K562 (cell line): Measurements from ENCODE around the gene WNK1. TPM values are rescaled to one million over a fixed set of nuclear protein-coding genes. Genes with fewer than 3 reads are reported as not detected.
A peak's percentile ranks its signal among the peaks of the same experiment; 100 is the strongest.

ENCODE experiments used
- ATAC-seq: fragments of 200-7000 bp; cut with Tn5 transposase; 3 replicates; pipeline ENCODE4 v1.9.1; 2020; ENCODE audit warnings: moderate library complexity
- BruUV-seq: library from RNA; stranded (reverse); fragments of 400-500 nt; replicated peaks from 2 replicates; lab custom pipeline; 2021; lab: Mats Ljungman, UMichigan
- CTCF ChIA-PET: fragments of 300-600 bp; formaldehyde crosslinking; extraction: SDS; loops from one replicate; lab custom pipeline; 2021; ENCODE audit warnings: low intra/inter-chr PET ratio; lab: Yijun Ruan, JAX
- POLR2A ChIA-PET: fragments of 300-600, 350-650 bp; sonication (Branson Sonifier 250); formaldehyde crosslinking; extraction: SDS; loops from one replicate; lab custom pipeline; 2021; ENCODE audit warnings: antibody characterized with exemption, inconsistent platforms; lab: Yijun Ruan, JAX
- DNase-seq, 4 experiments: peaks; one replicate each; pipeline versions ENCODE4 v3.0.0 to v3.0.0-alpha.2; 2011 to 2018; ENCODE audit warnings: low spot score in 3 of 4, mixed read lengths in 3 of 4; ENCODE audit errors: extremely low read depth in 1 of 4
- FAIRE-seq: peaks from 2 replicates; lab custom pipeline; 2011; peaks lifted over from hg19 to GRCh38; lab: Jason Lieb, UNC
- H2AFZ ChIP-seq: 2 replicates; pipeline ENCODE4 v1.6.0; 2011; ENCODE audit warnings: low read depth, low read length, control low read depth, inconsistent platforms
- H3K27ac ChIP-seq: fragments of 200-600 bp; 3 replicates; pipeline ENCODE4 v1.8.0; 2011; ENCODE audit warnings: low read depth, mild to moderate bottlenecking, control low read depth, inconsistent platforms, low read length, moderate library complexity, mixed read lengths; ENCODE audit errors: extremely low read depth
- H3K27me3 ChIP-seq, 2 experiments: fragments of 300-600 bp in 1 of 2; 2 replicates in 1 of 2; 3 replicates in 1 of 2; pipeline versions ENCODE4 v1.6.0 to v1.8.0; 2011; ENCODE audit warnings: inconsistent platforms in 2 of 2, low read length in 2 of 2, mild to moderate bottlenecking in 1 of 2, mixed read lengths in 1 of 2, moderate library complexity in 1 of 2; ENCODE audit not compliant: control insufficient read depth in 2 of 2, insufficient read depth in 2 of 2
- H3K36me3 ChIP-seq: fragments of 300-600 bp; 3 replicates; pipeline ENCODE4 v1.8.0; 2011; ENCODE audit warnings: mild to moderate bottlenecking, low read length, inconsistent platforms; ENCODE audit not compliant: control insufficient read depth, insufficient read depth
- H3K4me1 ChIP-seq, 2 experiments: fragments of 200-600 bp in 1 of 2; replicated peaks in 1 of 2; 2 replicates in 1 of 2; 3 replicates in 1 of 2; pipeline versions ENCODE4 v1.5.1 to v1.8.0; 2011; ENCODE audit warnings: inconsistent platforms in 2 of 2, low read length in 2 of 2, mild to moderate bottlenecking in 1 of 2, mixed read lengths in 1 of 2, moderate library complexity in 1 of 2; ENCODE audit not compliant: control insufficient read depth in 2 of 2, insufficient read depth in 2 of 2
- H3K4me2 ChIP-seq: 2 replicates; pipeline ENCODE4 v1.6.1; 2011; ENCODE audit warnings: low read length, control low read depth, inconsistent platforms, mixed read lengths; ENCODE audit not compliant: insufficient read depth
- H3K4me3 ChIP-seq: fragments of 200-600 bp; sonication (generic), shearing (Covaris generic); 2 replicates; pipeline ENCODE4 v1.5.1; 2016; ENCODE audit warnings: control low read depth, inconsistent platforms
- H3K79me2 ChIP-seq: fragments of 200-600 bp; 3 replicates; pipeline ENCODE4 v1.8.0; 2011; ENCODE audit warnings: low read length, inconsistent platforms; ENCODE audit not compliant: control insufficient read depth, insufficient read depth
- H3K9ac ChIP-seq, 2 experiments: 2 replicates each; pipeline versions ENCODE4 v1.6.0 to v1.6.1; 2011; ENCODE audit warnings: low read depth in 2 of 2, low read length in 2 of 2, control low read depth in 1 of 2, inconsistent platforms in 1 of 2, mild to moderate bottlenecking in 1 of 2, mixed read lengths in 1 of 2; ENCODE audit not compliant: insufficient read depth in 1 of 2
- H3K9me1 ChIP-seq: one replicate; pipeline ENCODE4 v1.6.0; 2011; ENCODE audit warnings: inconsistent platforms, mild to moderate bottlenecking, low read length, moderate library complexity; ENCODE audit not compliant: control insufficient read depth, insufficient read depth
- H3K9me3 ChIP-seq: replicated peaks from 2 replicates; pipeline ENCODE4 v1.5.1; 2011; ENCODE audit warnings: low read depth, low read length, inconsistent platforms; ENCODE audit not compliant: control insufficient read depth, insufficient read depth
- H4K20me1 ChIP-seq: replicated peaks from 2 replicates; pipeline ENCODE4 v1.6.1; 2011; ENCODE audit warnings: low read length, inconsistent platforms, mixed read lengths; ENCODE audit not compliant: control insufficient read depth, insufficient read depth
- PHF20 ChIP-seq: fragments of 450-650 bp; IDR thresholded peaks from 2 replicates; pipeline ENCODE4 v1.6.1; 2018; ENCODE audit not compliant: partially characterized antibody
- WGBS: fragments of 100-300 bp; shearing (Covaris generic); methylation state at CpG from one replicate; pipeline ENCODE4 v1.1.6; 2016; ENCODE audit warnings: low coverage, mixed read lengths; ENCODE audit not compliant: insufficient coverage; ENCODE audit errors: missing lambda C conversion rate; 5-methylcytosine and 5-hydroxymethylcytosine counted together
- in situ Hi-C: fragments of 300-500 bp; cut with MboI; formaldehyde crosslinking; loops from 4 replicates; pipeline ENCODE4 v1.15.0; 2018; ENCODE audit warnings: inconsistent platforms, mixed read lengths
- intact Hi-C: fragments of 100-400 bp; cut with micrococcal nuclease; formaldehyde crosslinking; loops from 2 replicates; pipeline ENCODE4 v1.14.2; 2022
- polyA plus RNA-seq, 8 experiments: library from polyadenylated mRNA; depleted of rRNA in 4 of 8; stranded (reverse) in 5 of 8; unstranded in 3 of 8; fragments of >200 nt; fragmentation: Nextera tagmentation in 2 of 8; fragmentation: Illumina TruSeq in 1 of 8; extraction: Ambion mirVana in 2 of 8; extraction: Trizol in 1 of 8; gene quantifications; 2 replicates each; pipeline versions ENCODE4 v1.2.1 to v1.2.3, GENCODE V29; 2011 to 2014; ENCODE audit warnings: inconsistent platforms in 1 of 8, missing spikeins in 1 of 8
- total RNA-seq, 7 experiments: library from RNA; depleted of rRNA in 6 of 7; stranded (reverse); fragments of >200 nt in 6 of 7; fragmentation: Illumina TruSeq in 2 of 7; extraction: Trizol in 2 of 7; gene quantifications; 2 replicates each; pipeline versions ENCODE4 v1.2.1 to v1.2.3, GENCODE V29; 2011 to 2021; ENCODE audit warnings: low replicate concordance in 1 of 7
- TF ChIP-seq, protein P1 (sequence below): fragments of 450-650 bp; IDR thresholded peaks from one replicate; pipeline ENCODE4 v1.6.1; 2018; ENCODE audit warnings: mild to moderate bottlenecking, moderate library complexity; ENCODE audit not compliant: partially characterized antibody

WNK1 gene
- total and polyA plus RNA-seq, 9 of the 15 experiments (the other 6 are each of a cell fraction or from before 2014, with no cell fraction given) = 4.3 to 73.9 (median 31.0) TPM

GRCh38 chr12:749751-750270 is 2.6 kb upstream of the WNK1 start:
- Histone ChIP-seq H4K20me1 (peaks cover 14% of the 10 kb centered on the region), H3K36me3 (peaks cover 4% of the 10 kb centered on the region; the same call in 1 of the 3 replicates), H3K4me3 (no peak overlapping the region), H3K9me3 (no peaks in the 10 kb centered on the region), H3K27me3 (no peaks in the 10 kb centered on the region), H3K9me1 (no peaks in the 10 kb centered on the region), H2AFZ (peak overlapping the region; percentile 91), H3K9ac (peak overlapping the region; percentile 4 to 92; a peak in 3 of 4 replicates), H3K4me2 (peak overlapping the region; percentile 84), H3K27ac (peak overlapping the region; percentile 84; the same call in 2 of the 3 replicates), H3K79me2 (peaks cover 36% of the 10 kb centered on the region), H3K4me1 (peaks cover 8 to 20% of the 10 kb centered on the region in 2 experiments; a peak in 4 of 5 replicates)
- DNase-seq = peak in 1 of 4 experiments; percentile 12
- ChIA-PET POLR2A (interaction anchor here (1.2 to 1.3 kb wide), 2 partner anchors 11 to 13 kb away, joined by 3 to 6 read pairs; no protein-coding TSS in a partner anchor), CTCF (interaction anchor here (0.6 kb wide), 1 partner anchor 237 kb away, joined by 3 read pairs; no protein-coding TSS in a partner anchor)
- no peak for ATAC-seq
- intact Hi-C loops = loop anchor here (2.0 to 5.0 kb wide), 3 partner anchors 62 to 173 kb away; no protein-coding TSS in a partner anchor
- WGBS = no CpG with 5 or more reads among the region's 1 CpG
- FAIRE-seq = no peak
- in situ Hi-C loops = loop anchor here (5.0 kb wide), 1 partner anchor 178 kb away; no protein-coding TSS in a partner anchor
- TF ChIP-seq PHF20 = no peak
- TF ChIP-seq, protein P1, sequence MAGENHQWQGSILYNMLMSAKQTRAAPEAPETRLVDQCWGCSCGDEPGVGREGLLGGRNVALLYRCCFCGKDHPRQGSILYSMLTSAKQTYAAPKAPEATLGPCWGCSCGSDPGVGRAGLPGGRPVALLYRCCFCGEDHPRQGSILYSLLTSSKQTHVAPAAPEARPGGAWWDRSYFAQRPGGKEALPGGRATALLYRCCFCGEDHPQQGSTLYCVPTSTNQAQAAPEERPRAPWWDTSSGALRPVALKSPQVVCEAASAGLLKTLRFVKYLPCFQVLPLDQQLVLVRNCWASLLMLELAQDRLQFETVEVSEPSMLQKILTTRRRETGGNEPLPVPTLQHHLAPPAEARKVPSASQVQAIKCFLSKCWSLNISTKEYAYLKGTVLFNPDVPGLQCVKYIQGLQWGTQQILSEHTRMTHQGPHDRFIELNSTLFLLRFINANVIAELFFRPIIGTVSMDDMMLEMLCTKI = no peak
- no TSS peak for BruUV-seq
